GM12872 (cell line): ENCODE results near the gene WNK4.
A peak's percentile ranks its signal among the peaks of the same experiment; 100 is the strongest.

Experiments
- CTCF ChIP-seq: IDR thresholded peaks from 3 replicates; pipeline ENCODE4 v1.5.1; 2011; ENCODE audit warnings: low read depth, mild to moderate bottlenecking, low read length, moderate library complexity; ENCODE audit not compliant: insufficient read depth

The WNK4 gene

DNA sequence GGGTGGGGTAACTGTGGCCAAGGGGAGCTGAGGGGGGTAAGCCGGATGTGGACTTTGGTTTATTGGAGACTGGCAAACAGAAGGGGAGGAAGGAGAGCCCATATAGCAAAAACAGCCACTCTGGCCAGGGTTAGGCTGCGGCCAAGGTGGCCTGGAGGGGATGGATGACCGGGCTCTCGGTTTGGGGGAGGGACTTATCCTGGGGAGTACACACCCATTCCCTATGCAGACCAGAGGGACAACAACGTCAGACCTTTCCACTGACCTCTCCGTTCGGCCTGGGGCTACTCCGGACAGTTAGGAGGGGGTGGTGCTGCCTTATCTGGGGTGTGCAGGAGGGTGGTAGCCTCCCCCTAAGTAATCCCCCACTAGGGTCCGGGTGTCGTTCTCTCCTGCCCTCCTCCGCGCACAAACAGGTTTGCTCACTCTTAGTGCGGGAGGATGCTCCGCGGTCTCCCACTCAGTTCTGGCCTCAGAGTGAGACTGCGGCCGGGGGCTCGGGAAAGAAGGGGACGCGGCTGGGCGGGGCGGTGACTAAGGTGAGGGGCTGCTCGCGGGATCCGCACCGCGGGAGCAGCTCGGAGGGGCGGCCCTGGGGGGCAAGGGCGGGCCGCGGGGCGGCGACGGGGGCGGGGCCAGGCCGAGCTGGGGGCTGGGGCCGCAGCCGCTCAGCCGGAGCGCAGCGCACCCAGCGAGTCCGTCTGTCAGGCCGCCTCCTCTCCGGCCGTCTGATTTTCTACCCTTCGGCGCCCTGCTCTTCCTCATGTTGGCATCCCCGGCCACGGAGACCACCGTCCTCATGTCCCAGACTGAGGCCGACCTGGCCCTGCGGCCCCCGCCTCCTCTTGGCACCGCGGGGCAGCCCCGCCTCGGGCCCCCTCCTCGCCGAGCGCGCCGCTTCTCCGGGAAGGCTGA is at the start of gene WNK4:
TSS of gene WNK4 (plus strand) at position 675 of the 915 bp plus-strand sequence. CDS start at position 764, 89 bp downstream.
- no peak for TF ChIP-seq CTCF

GRCh38 chr17:42740699-42741098 is 39.7 kb upstream of the WNK4 start:
- TF ChIP-seq CTCF: no peak

GRCh38 chr17:42743595-42744282 is 36.7 kb upstream of the WNK4 start:
- peak; percentile 7; the same call in 1 of the 3 replicates for TF ChIP-seq CTCF

DNA sequence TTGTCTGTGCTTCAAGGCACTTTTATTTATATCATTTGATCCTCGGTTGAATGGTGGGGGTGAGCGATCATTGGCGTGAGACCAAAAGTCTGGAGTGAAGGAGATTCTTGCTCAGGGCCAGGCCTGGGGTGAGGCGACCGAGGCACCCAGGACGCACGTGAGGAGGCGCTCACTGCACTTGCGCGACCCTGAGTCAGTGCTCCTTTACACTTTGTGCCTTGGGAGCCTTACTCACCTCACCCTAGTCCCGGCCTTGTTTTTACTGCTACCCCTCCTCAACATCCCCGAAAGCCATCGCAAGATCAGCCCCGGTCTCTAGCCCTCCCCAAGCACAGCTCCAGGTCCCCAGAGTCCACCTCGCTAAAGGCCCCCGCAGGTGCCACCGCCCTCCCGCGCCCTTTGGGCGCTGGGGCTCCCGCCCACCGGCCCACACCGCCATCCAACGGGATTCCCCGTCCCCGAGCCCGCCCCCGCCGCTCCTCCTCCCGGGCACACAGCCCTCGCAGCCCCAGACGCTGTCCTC is 36.1 kb upstream of the WNK4 start:
- 0 out of 3 replicates have a peak, but pooled peaks have one; percentile 4 for TF ChIP-seq CTCF

- TF ChIP-seq CTCF: no peak
These were observed 35.4 kb upstream of the WNK4 start, which contains the start of gene EZH1 for GRCh38 chr17:42744806-42745617. Gene EZH1, minus strand, starts transcription at chr17:42745040. Its CDS starts 16,099 bp downstream, at chr17:42728941.

DNA sequence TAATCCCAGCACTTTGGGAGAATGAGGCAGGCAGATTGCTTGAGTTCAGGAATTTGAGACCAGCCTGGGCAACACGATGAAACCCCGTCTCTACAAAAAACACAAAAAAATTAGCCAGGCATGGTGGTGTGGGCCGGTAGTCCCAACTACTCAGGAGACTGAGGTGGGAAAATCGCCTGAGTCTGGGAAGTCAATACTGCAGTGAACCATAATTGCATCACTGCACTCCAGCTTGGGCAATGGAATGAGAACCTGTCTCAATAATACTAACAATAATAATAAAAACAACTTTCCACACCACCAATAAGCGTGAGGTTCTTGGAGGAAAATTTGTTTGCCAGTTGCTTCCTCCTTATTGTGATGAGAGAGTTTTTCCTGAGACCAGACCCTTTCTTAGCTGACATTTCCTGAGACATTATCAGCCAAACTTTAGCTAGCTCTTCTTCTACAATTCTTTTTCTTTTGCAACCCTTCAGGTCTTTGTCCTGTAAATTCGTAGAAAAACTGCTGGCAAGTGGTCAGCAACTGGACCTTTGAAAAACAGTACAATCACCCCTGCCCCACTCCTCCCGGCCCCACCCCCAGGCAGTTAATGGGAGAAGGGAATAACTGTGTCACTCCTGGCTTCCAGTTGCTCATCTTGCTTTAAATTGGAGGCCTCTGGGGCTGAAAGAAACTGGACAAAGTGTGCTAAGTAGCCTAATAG is 32.1 kb upstream of the WNK4 start:
- TF ChIP-seq CTCF: no peak
